CD4-positive, alpha-beta T cell treated with Interleukin-21 for 1 hour (primary cell): ENCODE measurements around the gene NANS.
A peak's percentile ranks its signal among the peaks of the same experiment; 100 is the strongest.
"Not testable (repeated sequence)": the region's sequence is repeated elsewhere in the genome, so short reads cannot be mapped to it uniquely, and the experiment has no call there.

Experiments used
- DNase-seq: peaks from one replicate; pipeline ENCODE4 v3.0.0-alpha.2; 2020

NANS gene, protein sequence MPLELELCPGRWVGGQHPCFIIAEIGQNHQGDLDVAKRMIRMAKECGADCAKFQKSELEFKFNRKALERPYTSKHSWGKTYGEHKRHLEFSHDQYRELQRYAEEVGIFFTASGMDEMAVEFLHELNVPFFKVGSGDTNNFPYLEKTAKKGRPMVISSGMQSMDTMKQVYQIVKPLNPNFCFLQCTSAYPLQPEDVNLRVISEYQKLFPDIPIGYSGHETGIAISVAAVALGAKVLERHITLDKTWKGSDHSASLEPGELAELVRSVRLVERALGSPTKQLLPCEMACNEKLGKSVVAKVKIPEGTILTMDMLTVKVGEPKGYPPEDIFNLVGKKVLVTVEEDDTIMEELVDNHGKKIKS

DNA sequence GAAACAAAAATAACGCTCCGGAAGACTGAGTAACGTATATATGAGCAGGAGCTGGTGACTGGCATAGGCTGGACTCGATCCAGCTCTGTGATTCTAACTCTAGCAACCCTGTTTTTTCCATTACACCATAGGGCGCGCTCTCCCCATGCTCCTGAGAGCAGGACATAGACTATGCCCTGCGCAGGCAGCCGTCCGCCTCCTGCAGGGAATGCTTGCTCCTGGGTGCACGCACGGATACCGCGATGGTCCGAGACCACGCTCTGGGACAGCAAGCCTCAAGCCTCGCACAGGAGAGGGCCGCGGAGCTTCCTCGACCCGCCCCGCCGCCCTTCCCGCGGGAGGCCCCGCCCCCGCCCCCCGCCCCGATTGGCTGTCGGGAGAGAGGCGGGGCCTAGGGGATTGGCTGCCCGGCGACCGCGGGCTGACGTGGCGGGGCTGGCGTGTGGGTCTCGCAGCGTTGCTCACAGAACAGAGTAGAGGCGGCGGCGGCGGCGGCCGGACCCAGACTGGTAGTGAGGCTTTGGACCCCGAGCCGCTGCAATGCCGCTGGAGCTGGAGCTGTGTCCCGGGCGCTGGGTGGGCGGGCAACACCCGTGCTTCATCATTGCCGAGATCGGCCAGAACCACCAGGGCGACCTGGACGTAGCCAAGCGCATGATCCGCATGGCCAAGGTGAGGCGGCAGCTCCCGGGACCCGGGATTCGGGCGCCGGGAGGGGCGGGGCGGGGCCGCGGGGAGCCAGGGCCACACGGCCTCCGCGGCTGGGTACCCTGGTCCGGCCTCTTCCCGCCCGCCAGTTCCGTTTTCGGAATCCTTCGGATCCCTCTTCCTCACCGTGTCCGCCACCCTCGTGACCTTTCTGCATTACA, at the start of gene NANS:
TSS of gene NANS (plus strand) at position 464 of the 869 bp plus-strand sequence. CDS start at position 541, 77 bp downstream.
- peak; percentile 91 for DNase-seq

DNA sequence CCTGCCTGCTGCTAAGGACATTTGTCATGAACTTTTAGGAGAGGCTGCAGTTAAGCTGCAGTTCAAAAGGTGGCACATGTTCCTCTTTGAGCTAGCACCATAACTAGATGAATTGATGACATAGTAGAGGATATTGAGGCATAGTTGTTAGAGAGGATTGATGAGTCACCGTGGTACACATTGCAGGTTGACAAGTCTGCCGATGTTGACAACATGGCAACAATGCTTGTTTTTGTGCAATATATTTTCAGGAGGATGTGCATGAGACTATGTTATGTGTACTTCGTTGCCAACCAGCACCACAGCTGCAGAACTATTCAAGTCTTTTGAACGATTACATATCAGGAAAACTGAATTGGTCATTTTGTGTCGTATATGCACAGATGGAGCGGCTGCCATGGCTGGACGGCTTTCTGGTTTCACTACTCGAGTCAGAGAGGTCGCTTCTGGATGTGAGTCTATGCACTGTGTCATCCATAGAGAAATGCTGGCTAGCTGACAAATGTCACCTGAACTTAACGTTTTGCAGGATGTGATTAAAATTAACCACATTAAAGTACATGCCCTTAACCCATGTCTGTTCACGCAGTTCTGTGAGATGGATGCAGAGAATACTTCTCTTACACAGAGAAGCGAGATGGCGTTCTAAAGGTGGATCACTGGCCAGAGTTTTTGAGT, 49.1 kb upstream of the NANS start:
- no peak for DNase-seq

DNA sequence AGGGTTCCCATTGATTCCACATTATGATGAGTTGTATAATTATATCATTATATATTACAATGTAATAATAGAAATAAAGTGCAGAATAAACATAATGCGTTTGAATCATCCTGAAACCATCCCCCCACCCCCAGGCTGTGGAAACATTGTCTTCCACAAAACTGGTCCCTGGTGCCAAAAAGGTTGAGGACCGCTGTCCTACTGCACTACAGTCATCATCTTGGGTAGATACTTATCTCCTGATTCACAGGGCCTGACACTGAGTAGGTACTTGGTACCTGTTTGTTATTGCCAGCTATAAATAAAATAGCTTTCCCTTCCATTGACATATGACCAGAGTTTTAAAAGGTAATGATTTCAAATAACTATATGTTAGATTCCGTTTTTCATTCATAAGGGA, 47.8 kb upstream of the NANS start:
- no peak for DNase-seq

DNA sequence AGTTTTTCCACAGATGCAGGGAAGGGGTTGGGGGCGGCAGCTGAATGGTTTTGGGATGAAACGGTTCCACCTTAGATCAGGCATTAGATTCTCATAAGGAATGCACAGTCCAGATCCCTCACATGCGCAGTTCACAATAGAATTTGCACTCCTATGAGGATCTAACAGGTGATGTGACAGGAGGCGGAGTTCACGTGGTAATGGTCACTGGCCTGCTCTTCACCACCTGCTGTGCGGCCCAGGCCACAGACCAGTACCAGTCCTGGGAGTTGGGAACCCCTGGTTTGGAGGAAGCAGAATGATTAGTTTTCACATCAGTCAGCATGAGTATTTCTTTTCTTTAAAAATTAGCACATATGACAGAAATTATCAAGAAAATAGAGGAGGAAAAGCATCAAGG, 47.1 kb upstream of the NANS start:
- DNase-seq = no peak

DNA sequence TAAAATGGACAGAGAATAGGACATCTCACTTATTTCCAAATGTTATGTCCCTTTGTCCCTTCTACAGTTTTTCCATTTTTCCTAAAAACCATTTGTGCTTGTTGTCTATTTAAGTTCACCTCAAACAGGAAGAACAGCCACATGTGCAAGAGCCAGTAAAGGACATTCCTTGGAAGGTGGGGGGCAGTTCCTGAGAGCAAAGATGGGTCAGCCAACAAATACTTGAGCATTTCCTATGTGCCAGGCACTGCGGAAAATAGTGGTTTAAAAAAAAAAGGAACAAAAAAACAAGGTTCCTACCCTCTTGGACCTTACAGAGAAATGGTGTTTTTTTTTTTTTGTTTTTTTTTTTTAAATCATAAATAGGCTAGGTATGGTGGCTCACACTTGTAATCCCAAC, 46.6 kb upstream of the NANS start:
- no peak for DNase-seq

DNA sequence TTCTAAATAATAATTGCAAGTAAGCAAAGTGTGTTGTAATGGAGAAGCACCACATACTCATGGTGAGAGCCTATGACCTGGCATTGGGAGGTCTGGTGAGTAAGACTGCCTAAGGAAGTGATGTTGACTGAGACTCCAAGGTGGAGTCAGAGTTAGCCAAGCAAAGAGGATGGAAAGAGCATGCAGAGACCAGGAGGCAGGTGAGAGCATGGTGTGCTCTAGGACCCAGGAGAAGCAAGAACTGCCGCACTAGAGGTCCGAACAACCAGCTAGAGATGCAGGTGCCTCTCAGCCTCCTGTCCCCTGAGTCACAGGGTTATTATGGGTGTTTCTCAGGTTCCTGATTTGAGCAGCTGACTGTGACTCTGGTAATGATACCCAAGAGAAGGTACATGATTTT, 46.1 kb upstream of the NANS start:
- DNase-seq = no peak

DNA sequence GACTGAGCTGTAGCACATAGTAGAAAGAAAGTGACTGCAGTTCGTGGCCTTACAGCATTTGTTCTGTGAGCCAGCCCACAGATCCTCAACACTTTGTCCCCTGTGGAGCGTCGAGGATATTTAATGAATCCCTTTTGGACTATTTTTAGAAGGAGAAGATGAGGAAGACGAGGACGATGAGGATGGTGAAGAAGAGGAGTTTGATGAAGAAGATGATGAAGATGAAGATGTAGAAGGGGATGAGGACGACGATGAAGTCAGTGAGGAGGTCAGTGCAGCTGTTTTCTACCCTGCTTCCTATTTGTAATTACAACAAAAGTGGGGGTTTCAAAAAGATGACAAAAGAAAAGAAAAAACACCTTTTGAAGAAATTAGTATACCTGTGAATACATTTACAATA, 45.4 kb upstream of the NANS start:
- no peak for DNase-seq

DNA sequence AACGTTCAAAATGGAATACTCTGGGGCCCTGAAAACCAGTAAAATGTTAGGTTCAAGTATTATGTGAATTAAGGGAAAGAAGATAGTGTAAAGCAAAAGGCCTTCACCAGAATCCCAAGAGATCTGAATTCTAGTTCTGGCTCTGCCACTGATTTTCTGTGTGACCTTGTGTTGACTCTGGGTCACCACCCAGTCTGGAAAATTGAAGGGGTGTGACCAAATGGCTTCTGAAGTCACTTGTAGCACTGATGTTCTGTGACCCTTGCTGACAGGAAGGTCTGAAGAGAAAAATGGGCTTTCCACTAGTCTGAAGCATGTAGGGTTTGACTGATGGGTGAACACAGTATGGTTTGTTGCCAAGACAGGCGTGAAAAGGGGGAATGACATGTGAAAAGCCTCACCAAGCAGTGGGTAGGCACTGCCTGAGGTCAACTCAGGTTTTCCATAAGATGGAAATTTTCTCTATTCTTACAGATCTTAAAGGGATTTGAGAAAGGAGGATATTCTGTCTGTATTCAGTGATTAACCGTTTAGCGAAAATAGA, 40.3 kb upstream of the NANS start:
- DNase-seq = no peak

DNA sequence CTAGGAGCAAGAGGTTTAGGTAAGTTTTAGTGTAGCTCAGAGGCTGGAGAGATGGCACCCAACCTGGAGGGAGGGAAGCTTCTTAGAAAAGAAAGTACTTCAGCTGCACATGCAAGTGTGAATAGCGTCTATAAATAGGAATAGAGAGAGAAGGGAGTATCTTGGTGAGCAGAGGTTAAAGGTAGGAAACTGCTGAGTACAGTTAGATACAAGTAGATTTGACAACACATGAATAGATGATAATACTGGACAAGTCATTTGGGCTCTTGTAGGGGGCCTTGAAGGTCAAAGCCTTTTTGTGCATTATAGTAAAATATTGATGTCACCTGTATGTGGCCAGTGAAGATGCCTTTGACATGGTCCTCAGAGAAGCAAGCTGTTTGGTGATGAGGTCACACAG, 39.2 kb upstream of the NANS start:
- no peak for DNase-seq

DNA sequence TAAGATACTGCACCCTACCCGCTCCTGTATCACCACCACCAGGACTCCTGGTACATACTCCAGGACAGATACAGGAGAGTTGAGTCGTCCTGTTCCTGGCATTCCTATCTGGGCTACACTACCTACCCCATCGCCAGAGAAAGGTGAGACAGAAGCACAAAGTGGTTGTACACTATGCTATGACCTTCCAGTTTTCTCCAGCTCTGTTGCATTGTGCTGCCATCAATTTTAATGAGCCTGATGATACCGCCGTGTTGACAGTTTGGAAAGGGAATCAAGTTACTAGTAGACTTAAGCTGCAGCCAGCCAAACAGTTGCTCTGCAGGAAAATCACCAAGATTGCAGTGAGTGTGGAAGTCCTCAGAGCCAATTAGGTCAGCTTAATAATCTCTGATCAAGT, 38.2 kb upstream of the NANS start:
- no peak for DNase-seq

DNA sequence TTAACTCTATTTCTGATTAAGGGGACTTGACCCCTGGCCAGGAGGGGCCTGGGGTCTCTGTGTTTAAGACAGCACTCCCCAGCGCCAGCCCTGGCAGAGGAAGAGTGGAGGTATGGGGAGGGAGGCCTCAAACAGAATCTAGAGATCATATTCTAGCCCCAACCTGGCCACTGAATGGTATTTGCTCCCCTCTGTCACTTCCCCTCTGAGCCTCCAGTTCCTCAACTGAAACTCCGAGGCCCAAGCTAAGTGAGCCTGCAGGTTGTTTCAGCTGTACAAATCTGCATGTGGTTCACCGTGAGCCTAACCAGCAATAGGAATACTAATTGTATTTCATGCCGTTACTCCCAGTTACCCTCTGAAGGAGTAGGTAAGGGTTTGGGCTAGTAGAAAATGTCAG, 37.4 kb upstream of the NANS start:
- DNase-seq = no peak

DNA sequence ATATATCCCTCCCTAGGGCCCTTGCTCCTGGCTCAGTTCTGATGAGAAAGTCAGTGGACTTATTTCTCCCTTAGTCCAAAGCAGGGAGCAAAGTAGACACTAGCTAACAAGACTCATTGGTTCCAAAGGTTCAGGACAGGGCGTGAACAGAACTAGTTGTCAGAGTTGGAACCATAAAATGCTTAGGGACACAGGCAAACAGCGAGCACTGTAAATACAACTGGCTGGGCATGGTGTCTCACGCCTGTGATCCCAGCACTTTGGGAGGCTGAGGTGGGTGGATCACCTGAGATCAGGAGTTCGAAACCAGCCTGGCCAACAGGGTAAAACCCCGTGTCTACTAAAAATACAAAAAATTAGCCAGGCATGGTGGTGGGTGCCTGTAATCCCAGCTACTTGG, 36.7 kb upstream of the NANS start:
- not testable (repeated sequence) for DNase-seq

DNA sequence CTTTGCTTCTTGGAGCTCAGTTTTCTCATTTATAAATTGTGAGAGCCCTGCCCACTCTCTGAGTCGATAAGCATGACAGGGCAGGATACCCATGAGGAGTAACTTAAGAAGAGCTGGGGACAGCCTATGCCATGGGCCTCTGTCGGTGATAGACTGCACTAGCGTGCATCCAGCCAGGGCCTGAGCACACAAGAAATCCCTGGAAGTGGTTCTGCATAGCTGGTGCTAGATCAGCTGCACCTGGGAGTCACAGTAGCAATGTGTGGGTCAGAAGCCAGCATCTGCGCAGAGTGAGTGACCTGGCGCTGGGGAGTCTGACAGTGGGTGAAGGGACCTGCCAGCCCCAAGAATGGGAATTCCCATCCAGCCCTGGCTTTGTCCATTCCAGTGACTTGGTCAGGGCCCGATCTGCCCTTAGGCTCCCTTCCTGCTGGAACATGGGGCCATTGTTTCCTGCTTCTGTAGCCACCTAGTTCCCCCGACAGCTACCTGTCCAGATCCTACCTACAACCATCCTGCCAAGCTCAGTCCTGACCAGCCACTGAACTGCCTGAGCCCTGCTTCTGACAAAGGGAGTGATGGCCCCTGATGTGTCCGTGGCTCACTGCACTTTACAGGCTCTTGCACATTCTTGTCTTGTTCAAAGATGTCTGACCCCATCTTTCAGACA, 35.9 kb upstream of the NANS start:
- DNase-seq = no peak

DNA sequence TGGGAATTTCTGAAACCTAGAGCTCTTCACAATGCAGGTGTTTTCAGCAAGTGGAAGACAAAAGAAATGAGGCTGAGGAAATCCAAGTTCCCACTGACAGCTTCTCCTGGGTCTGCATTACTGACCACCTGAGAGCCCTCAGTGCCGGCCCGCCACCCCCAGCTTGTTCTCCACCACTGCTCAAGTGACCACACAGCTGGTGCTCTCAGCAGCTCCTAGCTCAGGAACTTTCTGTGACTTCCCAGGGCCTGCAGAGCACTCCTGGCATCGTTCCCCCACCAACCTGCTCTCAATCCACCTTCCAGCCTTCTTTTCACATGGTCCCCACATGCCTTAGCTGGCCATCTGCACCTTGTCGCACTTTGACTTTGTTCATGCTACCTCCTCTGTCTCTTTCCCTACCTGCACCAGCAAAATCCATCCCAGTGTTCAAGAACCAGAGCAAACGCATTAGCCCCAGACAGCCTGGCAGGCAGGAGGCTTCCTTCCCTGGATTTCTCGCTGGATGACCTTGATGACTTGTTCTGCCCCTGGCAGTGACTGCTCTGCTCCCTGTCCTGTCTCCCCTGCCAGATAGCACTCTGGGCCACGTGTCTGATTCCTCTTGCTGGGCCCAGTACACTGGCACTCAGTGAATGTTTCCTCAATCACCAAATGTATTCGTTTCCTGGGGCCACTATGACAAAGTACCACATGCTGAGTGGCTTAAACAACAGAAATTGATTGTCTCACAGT, 35.1 kb upstream of the NANS start:
- DNase-seq = no peak

DNA sequence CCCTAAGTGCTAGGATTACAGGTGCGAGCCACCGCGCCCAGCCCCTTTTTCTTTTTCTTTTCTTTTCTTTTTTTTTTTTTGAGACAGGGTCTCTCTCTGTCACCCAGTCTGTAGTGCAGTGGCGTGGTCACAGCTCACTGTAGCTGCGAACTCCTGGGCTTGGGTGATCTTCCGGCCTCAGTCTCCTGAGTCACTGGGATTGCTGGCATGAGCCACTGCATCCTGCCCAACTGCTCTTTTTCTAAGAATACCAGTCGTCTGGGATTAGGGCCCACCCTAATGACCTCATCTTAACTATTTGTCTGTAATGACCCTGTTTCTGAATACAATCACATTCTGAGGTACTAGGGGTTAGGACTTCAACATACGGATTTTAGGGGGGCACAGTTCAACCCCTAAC, 34.1 kb upstream of the NANS start:
- DNase-seq = no peak

DNA sequence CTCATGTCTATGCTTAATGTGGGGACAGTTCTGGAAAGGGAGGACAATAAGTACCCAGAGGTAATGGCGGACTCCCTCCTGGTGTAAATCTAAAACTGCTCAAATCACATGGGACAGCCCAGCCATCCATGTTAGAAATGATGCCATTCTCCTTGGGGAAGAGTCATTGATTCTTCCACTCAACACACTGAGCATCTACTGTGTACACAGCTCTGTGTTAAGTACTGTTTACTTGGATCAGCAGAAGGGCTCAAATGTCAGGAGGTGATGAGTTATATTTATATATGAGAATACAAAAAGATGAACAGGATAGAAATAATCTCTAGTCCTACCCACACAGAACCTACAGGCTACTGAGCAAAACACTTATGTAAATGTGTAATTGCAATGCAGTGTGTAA, 31.8 kb upstream of the NANS start:
- DNase-seq = no peak

DNA sequence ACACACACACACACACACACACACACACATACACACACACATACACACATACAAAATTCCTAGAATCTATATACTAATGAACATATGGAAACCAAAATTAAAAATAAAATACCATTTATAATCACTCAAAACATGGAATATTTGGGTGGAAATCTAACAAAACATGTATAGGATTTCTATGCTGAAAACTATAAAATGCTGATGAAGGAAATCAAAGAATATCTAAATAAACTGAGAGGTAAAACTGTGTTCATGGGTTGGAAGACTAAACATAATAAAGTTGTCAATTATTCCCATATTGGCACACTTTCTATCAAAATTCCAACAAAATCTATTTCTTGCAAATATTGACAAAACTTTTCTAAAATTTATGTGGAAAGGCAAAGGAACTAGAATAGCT, 25.4 kb upstream of the NANS start:
- DNase-seq = no peak

DNA sequence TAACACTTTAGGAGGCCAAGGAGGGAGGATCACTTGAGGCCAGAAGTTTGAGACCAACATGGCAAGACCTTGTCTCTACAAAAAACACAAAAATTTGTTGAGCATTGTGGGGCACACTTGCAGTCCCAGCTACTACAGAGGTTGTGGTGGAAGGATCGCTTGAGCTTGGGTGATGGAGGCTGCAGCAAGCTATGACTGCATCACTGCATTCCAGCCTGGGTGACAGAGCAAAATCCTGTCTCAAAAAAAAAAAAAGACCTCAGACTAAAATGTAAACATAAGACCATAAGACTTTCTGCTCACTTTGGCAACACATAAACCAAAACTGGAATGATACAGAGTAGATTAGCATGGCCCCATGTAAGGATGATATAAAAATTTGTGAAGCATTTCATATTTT, 24.6 kb upstream of the NANS start:
- DNase-seq = no peak

DNA sequence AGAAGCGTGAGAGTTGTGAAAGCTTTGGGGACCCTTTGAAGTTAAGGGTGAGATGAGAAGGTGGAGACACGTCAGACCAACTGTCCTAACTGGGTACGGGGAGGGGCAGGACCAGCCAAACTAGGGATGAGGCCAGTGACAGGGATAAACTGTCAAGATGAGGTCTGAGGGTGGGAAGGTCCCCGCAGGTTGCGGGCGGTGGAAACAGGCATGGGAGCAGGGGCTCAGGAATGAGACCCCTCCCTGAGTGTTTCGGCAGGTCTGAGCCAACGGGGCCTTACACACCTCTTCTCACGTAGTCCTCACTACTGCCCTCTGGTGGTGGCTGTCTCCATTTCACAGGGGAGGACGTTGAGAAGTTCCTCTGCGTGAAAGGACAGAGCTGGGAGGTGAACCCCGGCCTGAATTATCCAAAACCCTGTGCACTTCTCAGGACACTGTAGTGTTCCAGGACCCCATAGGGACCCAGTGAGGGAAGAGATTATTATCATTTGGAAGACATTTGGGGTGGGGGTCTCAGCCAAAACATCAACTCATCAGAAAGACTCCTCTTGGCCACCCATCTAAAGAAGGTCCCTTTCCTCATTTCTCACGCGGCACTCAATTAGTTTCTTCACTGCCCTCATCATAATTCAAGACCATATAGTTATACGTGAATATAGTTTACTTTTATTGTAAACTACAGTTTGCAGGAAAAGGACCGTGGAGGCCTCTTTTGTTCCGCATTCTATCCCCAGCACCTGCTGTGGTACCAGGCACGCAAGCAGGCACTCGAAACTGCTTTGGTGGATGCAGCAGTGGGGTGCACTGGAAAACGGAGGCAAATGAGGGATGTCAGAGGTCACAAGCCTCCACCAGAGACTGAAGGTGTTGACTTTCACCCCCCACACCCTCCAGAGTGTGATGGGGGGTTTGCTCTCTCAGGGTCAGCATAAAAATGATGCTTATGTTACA, 21.7 kb upstream of the NANS start:
- DNase-seq = peak; percentile 90

DNA sequence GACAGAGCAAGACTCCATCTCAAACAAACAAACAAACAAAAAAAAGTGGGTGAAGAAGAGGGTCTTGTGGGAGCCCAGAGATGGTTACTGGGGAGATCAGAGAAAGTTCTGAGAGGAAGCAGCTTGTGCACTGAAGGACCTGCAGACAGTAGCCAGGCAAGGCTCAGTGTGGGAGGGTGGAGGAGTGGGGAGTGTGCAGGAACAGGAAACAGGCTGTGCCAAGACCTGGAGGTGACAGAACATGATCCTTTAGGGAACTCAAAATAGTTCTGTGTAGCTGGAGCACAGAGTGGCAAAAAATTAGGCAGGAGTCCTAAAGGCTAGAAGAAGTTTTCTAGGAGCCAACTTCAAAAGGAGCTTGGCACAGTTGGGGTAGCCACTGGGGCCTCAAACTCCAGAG, 19.2 kb upstream of the NANS start:
- no peak for DNase-seq

DNA sequence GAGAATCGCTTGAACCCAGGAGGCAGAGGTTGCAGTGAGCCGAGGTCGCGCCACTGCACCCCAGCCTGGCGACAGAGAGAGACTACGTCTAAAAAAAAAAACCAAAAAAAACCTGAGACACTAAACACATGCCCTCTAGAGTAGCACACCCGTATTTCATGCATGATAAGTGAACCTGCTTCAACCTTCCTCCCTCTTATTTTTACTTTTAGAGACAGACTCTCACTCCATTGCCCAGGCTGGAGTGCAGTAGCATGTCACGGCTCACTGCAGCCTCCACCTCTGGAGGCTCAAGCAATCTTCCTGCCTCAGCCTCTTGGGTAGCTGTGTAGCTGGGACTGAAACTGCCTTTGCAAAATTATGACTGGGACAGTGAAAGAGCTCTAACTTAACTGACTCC, 17.6 kb upstream of the NANS start:
- no peak for DNase-seq
